ENCODE measurements around the gene SH2B3.
A peak's percentile ranks its signal among the peaks of the same experiment; 100 is the strongest.

The SH2B3 gene

GRCh38 chr12:111429828-111430432, 24.2 kb downstream of the SH2B3 start:
- intact Hi-C loops (cut with DNase I; ENCODE audit: low total_unique reads) = no loop called here
- no peak overlapping the region for H3K4me3 ChIP-seq
- peak overlapping the region; percentile 27 to 30 for H3K27ac ChIP-seq

GRCh38 chr12:111430433-111431353, 25.0 kb downstream of the SH2B3 start:
- no peaks in the 10 kb centered on the region for H3K27me3 ChIP-seq
- H3K9me3 ChIP-seq = no peaks in the 10 kb centered on the region
- peaks cover 4 to 77% (median 36%) of the 10 kb centered on the region in 4 donors for H3K4me1 ChIP-seq
- intact Hi-C loops (cut with DNase I; ENCODE audit: low total_unique reads) = no loop called here
- no peaks in the 10 kb centered on the region for H3K36me3 ChIP-seq
- H3K4me3 ChIP-seq = no peak overlapping the region
- TF ChIP-seq CTCF (IDR thresholded peaks at IDR 0.05) = no peak
- DNase-seq = peak in 1 of 2 donors; percentile 23
- H3K27ac ChIP-seq = peak overlapping the region; percentile 27 to 30

More at GRCh38 chr12:111429828-111430432, 24.2 kb downstream of the SH2B3 start:
- no peak for TF ChIP-seq CTCF (IDR thresholded peaks at IDR 0.05)
- no peak for DNase-seq
- H3K36me3 ChIP-seq = no peaks in the 10 kb centered on the region
- no peaks in the 10 kb centered on the region for H3K9me3 ChIP-seq
- H3K4me1 ChIP-seq = peaks cover 4 to 71% (median 28%) of the 10 kb centered on the region in 4 donors
- no peaks in the 10 kb centered on the region for H3K27me3 ChIP-seq

GRCh38 chr12:111431772-111432171, 26.0 kb downstream of the SH2B3 start:
- Histone ChIP-seq H3K4me1 (peaks cover 4 to 78% (median 40%) of the 10 kb centered on the region in 4 donors), H3K9me3 (no peaks in the 10 kb centered on the region), H3K4me3 (no peak overlapping the region), H3K27ac (peak overlapping the region; percentile 30 to 45), H3K36me3 (no peaks in the 10 kb centered on the region), H3K27me3 (no peaks in the 10 kb centered on the region)
- DNase-seq = peak in 1 of 2 donors; percentile 13
- TF ChIP-seq CTCF (IDR thresholded peaks at IDR 0.05) = no peak
- intact Hi-C loops (cut with DNase I; ENCODE audit: low total_unique reads) = no loop called here

- intact Hi-C loops (cut with DNase I; ENCODE audit: low total_unique reads) = no loop called here
- TF ChIP-seq CTCF (IDR thresholded peaks at IDR 0.05) = no peak
- H3K27me3 ChIP-seq = no peaks in the 10 kb centered on the region
- H3K27ac ChIP-seq = peak overlapping the region; percentile 42 to 56
- DNase-seq = peak in 1 of 2 donors; percentile 13
- H3K4me3 ChIP-seq = no peak overlapping the region
- H3K4me1 ChIP-seq = peaks cover 4 to 85% (median 46%) of the 10 kb centered on the region in 4 donors
- H3K36me3 ChIP-seq = no peaks in the 10 kb centered on the region
- H3K9me3 ChIP-seq = no peaks in the 10 kb centered on the region
Measured at GRCh38 chr12:111434049-111434448, 28.3 kb downstream of the SH2B3 start.

- peaks cover 4 to 78% (median 45%) of the 10 kb centered on the region in 4 donors for H3K4me1 ChIP-seq
- H3K9me3 ChIP-seq = no peaks in the 10 kb centered on the region
- no peaks in the 10 kb centered on the region for H3K36me3 ChIP-seq
- H3K27ac ChIP-seq = peak overlapping the region; percentile 42 to 56
- DNase-seq = peak in 1 of 2 donors; percentile 62
- intact Hi-C loops (cut with DNase I; ENCODE audit: low total_unique reads) = no loop called here
- no peak for TF ChIP-seq CTCF (IDR thresholded peaks at IDR 0.05)
- H3K4me3 ChIP-seq = peak overlapping the region in 1 of 2 donors; percentile 7
- H3K27me3 ChIP-seq = no peaks in the 10 kb centered on the region
Measured at GRCh38 chr12:111434680-111435338, 29.1 kb downstream of the SH2B3 start.
